ENCODE measurements around the gene HIC1. TPM values are rescaled to one million over a fixed set of nuclear protein-coding genes. Genes with fewer than 3 reads are reported as not detected.
"Not testable (repeated sequence)": the region's sequence is repeated elsewhere in the genome, so short reads cannot be mapped to it uniquely, and the experiment has no call there.

HIC1 gene, protein sequence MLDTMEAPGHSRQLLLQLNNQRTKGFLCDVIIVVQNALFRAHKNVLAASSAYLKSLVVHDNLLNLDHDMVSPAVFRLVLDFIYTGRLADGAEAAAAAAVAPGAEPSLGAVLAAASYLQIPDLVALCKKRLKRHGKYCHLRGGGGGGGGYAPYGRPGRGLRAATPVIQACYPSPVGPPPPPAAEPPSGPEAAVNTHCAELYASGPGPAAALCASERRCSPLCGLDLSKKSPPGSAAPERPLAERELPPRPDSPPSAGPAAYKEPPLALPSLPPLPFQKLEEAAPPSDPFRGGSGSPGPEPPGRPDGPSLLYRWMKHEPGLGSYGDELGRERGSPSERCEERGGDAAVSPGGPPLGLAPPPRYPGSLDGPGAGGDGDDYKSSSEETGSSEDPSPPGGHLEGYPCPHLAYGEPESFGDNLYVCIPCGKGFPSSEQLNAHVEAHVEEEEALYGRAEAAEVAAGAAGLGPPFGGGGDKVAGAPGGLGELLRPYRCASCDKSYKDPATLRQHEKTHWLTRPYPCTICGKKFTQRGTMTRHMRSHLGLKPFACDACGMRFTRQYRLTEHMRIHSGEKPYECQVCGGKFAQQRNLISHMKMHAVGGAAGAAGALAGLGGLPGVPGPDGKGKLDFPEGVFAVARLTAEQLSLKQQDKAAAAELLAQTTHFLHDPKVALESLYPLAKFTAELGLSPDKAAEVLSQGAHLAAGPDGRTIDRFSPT
- total RNA-seq = 1 to 10 TPM; 4.6 to 8.1 TPM
- 4.3 to 6.0 reads per million in 2 donors for total RNA-seq

DNA sequence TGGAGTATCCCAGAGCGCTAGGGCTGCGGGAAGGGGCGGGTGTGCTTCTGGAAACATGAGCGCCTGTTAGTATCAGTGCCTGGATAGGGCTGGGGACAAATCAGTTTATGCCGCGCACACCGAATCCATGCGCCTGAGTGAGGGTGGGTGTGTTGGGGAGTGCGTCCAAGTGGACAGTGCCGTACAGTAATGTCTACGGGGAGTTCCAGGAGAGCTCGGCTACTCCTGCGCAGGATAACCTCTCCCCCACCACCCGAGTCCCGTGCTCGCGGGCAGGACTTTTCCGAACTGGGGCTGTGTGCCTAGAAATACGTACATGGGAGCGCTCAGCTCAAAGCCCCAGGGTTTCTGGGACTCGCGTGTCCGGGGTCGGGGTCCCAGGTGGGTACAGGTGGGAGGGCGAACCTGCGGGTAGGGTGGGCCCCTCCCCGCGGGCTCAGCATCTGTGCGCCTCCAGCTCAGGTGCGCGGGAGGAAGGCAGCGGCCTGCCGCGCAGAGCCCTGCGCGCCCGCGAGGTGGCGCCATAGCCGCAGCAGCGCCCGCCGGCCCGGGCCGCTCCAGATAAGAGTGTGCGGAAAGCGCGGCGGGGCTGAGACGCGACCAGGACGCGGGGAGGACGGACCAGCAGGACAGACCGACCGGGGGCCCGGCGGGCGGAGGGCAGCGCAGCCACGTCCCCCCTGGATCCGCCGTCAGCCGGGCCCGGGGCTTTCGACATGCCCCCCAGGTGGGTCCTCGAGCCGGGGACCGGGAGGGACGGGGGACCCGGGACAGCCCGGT lies at the start of gene HIC1:
Gene HIC1 (plus strand): TSS at position 592 of the 780 bp plus-strand sequence. CDS start 1,588 bp downstream, outside the sequence.
- Mint-ChIP-seq H3K36me3 (ENCODE audit: low read depth) (peaks cover 2% of the 10 kb centered on the region), H3K27ac (peak within 1 kb of the TSS; percentile 43), H3K4me3 (peak within 1 kb of the TSS; percentile 85), H3K4me1 (peaks cover 27% of the 10 kb centered on the region), H3K27me3 (peaks cover 5% of the 10 kb centered on the region)
- H3K9me3 ChIP-seq (ENCODE audit: control insufficient read depth, low read length, poor library complexity, severe bottlenecking) = no peaks in the 10 kb centered on the region
- DNase-seq (peak; percentile 70 to 79 (median 74)), ATAC-seq (peak; percentile 59)

DNA sequence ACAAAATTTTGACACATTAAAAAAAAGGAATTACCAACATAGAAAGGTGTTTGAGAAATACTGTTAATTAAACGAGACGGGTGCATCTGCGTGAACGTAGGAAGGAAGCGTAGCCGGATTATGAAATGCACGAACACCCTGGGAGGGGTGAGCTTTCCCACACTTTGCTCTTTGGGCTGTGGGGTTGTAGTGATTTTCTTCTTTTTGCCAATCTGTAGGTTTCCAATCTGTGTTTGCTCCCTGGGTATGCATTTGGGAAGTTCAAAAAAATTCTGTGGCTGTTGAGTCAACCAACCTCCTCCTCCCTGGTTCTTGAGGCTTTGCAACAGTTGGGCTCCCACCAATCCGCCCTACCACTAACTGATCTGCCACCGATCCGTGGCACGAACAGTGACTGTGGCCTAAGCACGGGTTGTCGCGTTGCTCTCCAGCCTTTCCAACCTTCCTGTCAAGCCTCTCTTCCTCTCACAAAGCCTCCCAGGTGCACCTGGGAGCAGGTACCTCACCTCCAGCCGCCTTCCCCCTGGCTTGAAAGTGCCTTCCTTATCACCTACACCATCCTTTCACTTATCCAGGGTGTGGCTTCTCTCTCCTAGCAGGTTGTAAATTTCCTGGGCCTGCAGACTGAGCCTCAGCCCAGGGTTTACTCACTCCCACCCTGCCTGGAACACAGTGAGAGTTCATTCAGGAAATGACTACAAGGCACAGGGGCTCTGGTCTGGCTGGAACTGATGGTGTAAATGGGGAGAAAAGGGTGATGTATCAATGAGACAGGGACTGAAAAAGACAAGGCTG lies 46.4 kb upstream of the HIC1 start:
- Mint-ChIP-seq H3K4me3 (no peak overlapping the region), H3K27me3 (peaks cover 14% of the 10 kb centered on the region), H3K4me1 (peaks cover 3% of the 10 kb centered on the region), H3K27ac (no peak overlapping the region), H3K36me3 (ENCODE audit: low read depth) (no peaks in the 10 kb centered on the region)
- H3K9me3 ChIP-seq (ENCODE audit: control insufficient read depth, low read length, poor library complexity, severe bottlenecking) = no peaks in the 10 kb centered on the region
- DNase-seq (no peak), ATAC-seq (no peak)

DNA sequence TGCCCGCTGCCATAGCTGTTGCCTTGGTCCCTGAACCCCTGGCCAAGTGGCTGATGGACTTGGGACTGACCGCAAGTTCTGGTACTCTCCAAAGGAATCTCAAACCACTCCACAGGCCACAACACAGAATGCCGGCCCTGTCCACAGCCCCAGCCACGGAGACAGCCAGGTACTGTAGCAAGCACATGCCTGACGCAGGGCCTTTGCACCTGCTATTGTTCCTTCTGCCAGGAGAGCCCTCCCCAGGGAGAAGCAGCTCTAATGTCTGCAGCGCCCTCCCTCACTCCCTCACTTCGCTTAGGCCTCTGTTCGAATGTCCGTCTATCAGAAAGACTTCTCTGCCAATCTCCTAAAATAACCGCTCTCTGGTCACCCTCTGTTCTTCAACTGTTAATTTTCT lies 45.2 kb upstream of the HIC1 start:
- H3K36me3 Mint-ChIP-seq (ENCODE audit: low read depth) = no peaks in the 10 kb centered on the region
- peaks cover 18% of the 10 kb centered on the region for H3K27me3 Mint-ChIP-seq
- H3K4me3 Mint-ChIP-seq = no peak overlapping the region
- ATAC-seq = no peak
- no peak for DNase-seq
- H3K27ac Mint-ChIP-seq = no peak overlapping the region
- H3K4me1 Mint-ChIP-seq = peaks cover 3% of the 10 kb centered on the region
- no peaks in the 10 kb centered on the region for H3K9me3 ChIP-seq (ENCODE audit: control insufficient read depth, low read length, poor library complexity, severe bottlenecking)

DNA sequence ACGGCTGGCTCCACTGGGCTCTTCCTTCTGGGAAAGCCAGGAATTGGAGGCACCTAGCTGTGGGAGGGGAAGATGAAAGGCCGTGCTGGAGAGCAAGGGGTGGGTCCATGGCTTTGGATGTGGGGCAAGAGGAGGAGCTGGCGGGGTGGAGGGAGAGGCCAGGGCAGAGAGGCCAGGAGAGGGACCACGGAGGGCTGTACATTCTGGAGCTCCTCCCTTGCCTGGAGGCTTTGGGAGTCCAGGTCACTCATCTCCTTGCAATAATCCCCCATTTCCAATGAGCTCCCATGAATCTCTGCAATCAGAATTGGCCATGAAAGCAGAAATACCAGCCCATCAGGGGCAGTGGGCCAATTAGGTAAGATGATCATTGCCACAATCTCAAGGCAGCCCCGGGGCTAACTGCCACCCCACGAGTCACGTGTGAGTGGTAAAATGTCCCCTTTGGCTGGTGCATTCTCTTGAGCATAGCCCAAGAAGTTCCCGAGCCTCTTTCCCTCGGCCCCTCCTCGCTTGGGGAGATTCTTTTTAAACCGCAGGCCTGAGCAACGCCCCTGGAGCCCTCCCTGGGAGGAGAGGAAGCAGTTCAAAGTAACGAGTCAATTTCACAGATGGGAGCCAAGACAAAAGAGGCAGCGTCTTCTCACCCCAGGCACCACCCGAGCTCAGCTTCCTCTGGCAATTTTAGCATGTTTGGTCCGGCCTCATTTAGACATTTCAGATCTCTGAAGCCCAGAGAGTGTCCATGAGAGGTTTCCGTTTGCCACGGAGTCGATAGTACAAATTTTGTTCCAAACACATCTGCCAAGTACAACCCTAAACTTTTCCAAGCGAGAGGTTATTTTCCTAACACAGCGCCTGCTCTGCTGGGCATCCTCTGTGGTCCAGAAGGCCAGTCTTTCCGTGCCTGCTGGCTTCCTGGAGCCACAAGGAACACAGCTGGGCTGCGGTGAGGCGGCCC lies 43.2 kb upstream of the HIC1 start:
- Mint-ChIP-seq H3K27me3 (peaks cover 25% of the 10 kb centered on the region), H3K27ac (no peak overlapping the region), H3K36me3 (ENCODE audit: low read depth) (no peaks in the 10 kb centered on the region), H3K4me1 (peaks cover 3% of the 10 kb centered on the region), H3K4me3 (no peak overlapping the region)
- H3K9me3 ChIP-seq (ENCODE audit: control insufficient read depth, low read length, poor library complexity, severe bottlenecking) = no peaks in the 10 kb centered on the region
- DNase-seq = no peak
- no peak for ATAC-seq

DNA sequence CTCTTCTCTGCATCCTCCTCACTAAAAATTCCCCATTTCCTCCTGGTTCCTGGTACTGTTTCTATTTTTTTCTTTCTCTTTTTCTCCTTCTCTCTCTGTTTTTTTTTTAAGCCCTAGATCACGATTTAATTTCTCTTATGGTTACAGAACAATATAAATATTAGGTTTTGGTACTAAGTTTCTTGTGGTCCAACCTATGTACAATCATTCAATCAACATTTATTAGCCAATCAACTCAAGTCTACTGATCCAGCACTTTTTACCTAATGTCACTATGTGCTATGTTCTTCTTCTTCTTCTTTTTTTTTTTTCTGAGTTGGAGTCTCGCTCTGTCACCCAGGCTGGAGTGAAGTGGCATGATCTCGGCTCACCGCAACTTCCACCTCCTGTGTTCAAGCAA lies 42.4 kb upstream of the HIC1 start:
- Mint-ChIP-seq H3K4me1 (peaks cover 3% of the 10 kb centered on the region), H3K36me3 (ENCODE audit: low read depth) (no peaks in the 10 kb centered on the region), H3K27ac (no peak overlapping the region), H3K27me3 (peaks cover 25% of the 10 kb centered on the region), H3K4me3 (no peak overlapping the region)
- ATAC-seq (no peak), DNase-seq (no peak)
- H3K9me3 ChIP-seq (ENCODE audit: control insufficient read depth, low read length, poor library complexity, severe bottlenecking) = no peaks in the 10 kb centered on the region

DNA sequence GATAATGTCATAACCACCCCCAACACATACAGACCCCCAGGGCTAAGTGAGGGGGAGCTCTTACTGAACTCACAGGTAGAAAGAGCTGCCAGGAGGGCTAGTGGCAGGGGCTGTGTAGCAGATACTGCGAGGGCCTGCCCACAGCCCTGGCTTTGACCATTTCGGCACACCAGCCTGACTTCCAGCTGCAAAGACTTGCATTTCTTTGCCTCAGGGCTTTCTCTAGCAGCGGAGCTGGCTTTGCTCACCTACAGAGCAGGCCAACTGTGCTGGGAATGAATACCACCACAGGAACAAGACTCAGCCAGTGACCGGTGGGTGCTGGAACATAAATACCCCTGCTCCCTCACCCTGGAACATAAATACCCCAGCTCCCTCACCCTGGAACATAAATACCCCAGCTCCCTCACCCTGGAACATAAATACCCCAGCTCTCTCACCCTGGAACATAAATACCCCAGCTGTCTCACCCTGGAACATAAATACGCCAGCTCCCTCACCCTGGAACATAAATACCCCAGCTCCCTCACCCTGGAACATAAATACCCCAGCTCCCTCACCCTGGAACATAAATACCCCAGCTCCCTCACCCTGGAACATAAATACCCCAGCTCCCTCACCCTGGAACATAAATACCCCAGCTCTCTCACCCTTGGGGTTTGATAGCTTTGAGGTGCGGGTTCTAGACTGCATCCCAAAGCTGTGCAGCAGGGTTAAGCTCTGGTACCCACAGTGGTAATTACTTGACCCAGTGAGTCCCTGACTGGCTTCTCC lies 41.5 kb upstream of the HIC1 start:
- ATAC-seq = not testable (repeated sequence)

DNA sequence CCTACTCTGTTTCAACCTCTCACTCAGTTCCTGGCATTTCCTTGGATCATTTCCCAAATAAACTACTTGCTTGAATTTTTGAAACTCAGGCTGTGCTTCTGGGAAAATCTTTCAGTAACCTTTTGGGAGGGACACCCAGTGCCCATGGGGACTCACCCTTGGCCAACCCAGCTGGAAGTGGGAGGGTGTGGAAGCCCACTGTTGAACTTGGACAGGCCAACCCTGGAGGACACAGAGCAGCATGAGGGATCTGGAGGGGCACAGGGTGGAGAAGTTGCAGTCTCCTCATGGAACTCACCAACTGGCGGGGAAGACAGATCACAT lies 40.9 kb upstream of the HIC1 start:
- no peak overlapping the region for H3K27ac Mint-ChIP-seq
- H3K4me1 Mint-ChIP-seq = peaks cover 9% of the 10 kb centered on the region
- no peak for ATAC-seq
- H3K27me3 Mint-ChIP-seq = peaks cover 31% of the 10 kb centered on the region
- no peaks in the 10 kb centered on the region for H3K9me3 ChIP-seq (ENCODE audit: control insufficient read depth, low read length, poor library complexity, severe bottlenecking)
- H3K36me3 Mint-ChIP-seq (ENCODE audit: low read depth) = no peaks in the 10 kb centered on the region
- no peak for DNase-seq
- H3K4me3 Mint-ChIP-seq = no peak overlapping the region

More for the DNA sequence above, 41.5 kb upstream of the HIC1 start:
- not testable (repeated sequence) for H3K4me1 Mint-ChIP-seq; H3K9me3 ChIP-seq (ENCODE audit: control insufficient read depth, low read length, poor library complexity, severe bottlenecking); H3K36me3 Mint-ChIP-seq (ENCODE audit: low read depth); H3K4me3 Mint-ChIP-seq; H3K27ac Mint-ChIP-seq; DNase-seq
- peaks cover 31% of the 10 kb centered on the region for H3K27me3 Mint-ChIP-seq

DNA sequence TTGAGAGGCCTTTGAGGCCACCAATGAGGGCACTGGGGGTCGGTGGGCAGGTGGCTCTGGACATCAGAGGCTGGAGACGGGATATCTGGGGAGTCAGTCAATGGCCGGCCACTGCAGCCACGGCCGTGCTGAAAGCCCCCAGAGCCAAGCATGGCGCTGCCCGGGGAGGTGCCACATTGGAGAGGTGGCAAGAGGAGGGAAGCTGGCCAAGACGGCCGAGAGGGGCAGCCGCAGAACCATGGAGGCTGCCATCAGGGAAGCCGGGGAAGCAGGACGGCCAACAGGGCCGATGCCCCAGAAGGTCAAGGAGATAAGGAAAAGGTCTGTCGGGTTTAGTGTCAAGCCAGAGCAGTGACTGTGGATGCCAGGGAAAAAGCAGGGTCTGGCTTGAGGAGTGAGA lies 39.6 kb upstream of the HIC1 start:
- no peak for DNase-seq
- Mint-ChIP-seq H3K27ac (no peak overlapping the region), H3K27me3 (peaks cover 37% of the 10 kb centered on the region), H3K4me3 (no peak overlapping the region), H3K36me3 (ENCODE audit: low read depth) (no peaks in the 10 kb centered on the region), H3K4me1 (peaks cover 15% of the 10 kb centered on the region)
- no peak for ATAC-seq
- no peaks in the 10 kb centered on the region for H3K9me3 ChIP-seq (ENCODE audit: control insufficient read depth, low read length, poor library complexity, severe bottlenecking)

DNA sequence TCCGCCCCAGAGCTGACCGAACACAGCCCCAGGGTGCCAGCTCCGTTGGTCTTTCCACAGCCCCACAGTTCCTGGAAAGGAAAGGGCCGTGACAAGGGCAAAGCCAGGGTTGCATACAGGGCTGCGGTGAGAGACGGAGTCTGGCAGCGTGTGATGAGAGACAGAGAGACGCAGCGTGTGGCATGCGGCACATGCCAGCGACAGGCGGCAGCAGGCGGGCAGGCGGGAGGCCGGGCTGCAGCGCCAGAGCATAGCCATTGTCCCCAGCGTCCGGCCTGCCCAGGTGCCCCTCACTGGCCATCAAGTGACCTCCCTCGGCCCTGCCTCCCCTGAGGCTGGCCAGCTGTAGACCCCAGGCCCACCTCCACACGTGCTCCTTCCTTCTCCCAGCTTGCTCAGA lies 38.4 kb upstream of the HIC1 start:
- no peak overlapping the region for H3K27ac Mint-ChIP-seq
- no peak overlapping the region for H3K4me3 Mint-ChIP-seq
- no peaks in the 10 kb centered on the region for H3K36me3 Mint-ChIP-seq (ENCODE audit: low read depth)
- DNase-seq (no peak), ATAC-seq (no peak)
- peaks cover 37% of the 10 kb centered on the region for H3K27me3 Mint-ChIP-seq
- H3K9me3 ChIP-seq (ENCODE audit: control insufficient read depth, low read length, poor library complexity, severe bottlenecking) = no peaks in the 10 kb centered on the region
- H3K4me1 Mint-ChIP-seq = peaks cover 21% of the 10 kb centered on the region

DNA sequence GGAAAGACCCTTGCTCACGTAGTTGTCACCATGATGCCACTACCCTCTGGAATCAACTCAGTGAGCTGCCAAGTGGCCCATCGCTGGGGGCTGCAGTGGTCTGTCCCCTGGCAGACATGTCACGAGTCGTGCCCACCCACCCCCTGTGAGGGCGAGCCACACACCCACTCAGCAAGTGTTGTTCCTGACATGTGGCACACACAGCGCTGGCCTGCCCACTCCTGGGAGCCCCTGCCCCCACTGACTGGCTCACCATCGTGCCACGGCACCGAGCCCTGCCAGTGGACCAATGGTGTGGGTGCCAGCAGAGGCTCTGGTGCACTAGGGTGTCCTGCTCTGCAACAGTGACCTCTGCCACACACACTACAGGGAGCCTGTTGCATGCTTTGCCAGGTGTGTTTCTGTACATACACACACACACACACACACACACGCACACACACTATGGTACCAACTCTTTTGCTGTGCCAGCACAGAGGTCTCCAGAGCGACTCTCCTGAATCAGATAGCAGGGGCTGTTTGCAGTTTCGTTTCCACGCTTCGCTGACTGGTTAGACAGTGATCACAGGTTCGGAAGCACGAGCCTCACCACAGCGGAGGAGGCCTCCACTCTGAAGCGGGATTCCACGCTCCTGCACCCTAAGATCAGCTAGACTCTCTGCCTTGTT lies 37.5 kb upstream of the HIC1 start:
- Mint-ChIP-seq H3K36me3 (ENCODE audit: low read depth) (no peaks in the 10 kb centered on the region), H3K4me1 (peaks cover 19% of the 10 kb centered on the region)

More for the DNA sequence above, 37.5 kb upstream of the HIC1 start:
- ATAC-seq (peak; percentile 36), DNase-seq (no peak)
- Mint-ChIP-seq H3K27me3 (peaks cover 29% of the 10 kb centered on the region), H3K4me3 (no peak overlapping the region), H3K27ac (no peak overlapping the region)
- no peaks in the 10 kb centered on the region for H3K9me3 ChIP-seq (ENCODE audit: control insufficient read depth, low read length, poor library complexity, severe bottlenecking)

Data from T-helper 17 cell (primary cell).